Neuronal stem cell (in vitro differentiated cells): ENCODE results near the gene TRAPPC2.

Experiments used
- DNase-seq: peaks from one replicate; pipeline ENCODE4 v3.0.0-alpha.2; 2013; ENCODE audit warnings: low spot score
- H2AFZ ChIP-seq: one replicate; pipeline ENCODE4 v1.6.1; 2013; ENCODE audit warnings: mild to moderate bottlenecking, low read length, inconsistent platforms
- H2AK5ac ChIP-seq: 2 replicates; pipeline ENCODE4 v1.6.1; 2013; ENCODE audit warnings: low read depth, mild to moderate bottlenecking, inconsistent platforms, low read length, moderate library complexity, mixed read lengths
- H2BK120ac ChIP-seq: 2 replicates; pipeline ENCODE4 v1.6.1; 2013; ENCODE audit warnings: low read depth, mild to moderate bottlenecking, inconsistent platforms, low read length, moderate library complexity, mixed read lengths
- H2BK12ac ChIP-seq: one replicate; pipeline ENCODE4 v1.6.1; 2013; ENCODE audit warnings: low read length, inconsistent platforms
- H2BK15ac ChIP-seq: 2 replicates; pipeline ENCODE4 v1.6.1; 2013; ENCODE audit warnings: mild to moderate bottlenecking, low read length, inconsistent platforms, mixed read lengths
- H2BK5ac ChIP-seq: one replicate; pipeline ENCODE4 v1.6.1; 2013; ENCODE audit warnings: inconsistent platforms, mild to moderate bottlenecking, low read length, moderate library complexity
- H3K14ac ChIP-seq: one replicate; pipeline ENCODE4 v1.6.1; 2013; ENCODE audit warnings: low read length, inconsistent platforms
- H3K18ac ChIP-seq: 2 replicates; pipeline ENCODE4 v1.6.1; 2013; ENCODE audit warnings: low read length, inconsistent platforms
- H3K23ac ChIP-seq: 2 replicates; pipeline ENCODE4 v1.6.1; 2013; ENCODE audit warnings: low read depth, mild to moderate bottlenecking, mixed read lengths, low read length, inconsistent platforms; ENCODE audit not compliant: poor library complexity
- H3K27ac ChIP-seq: replicated peaks from 3 replicates; pipeline ENCODE4 v1.5.1; 2013; ENCODE audit warnings: low read length, inconsistent platforms
- H3K27me3 ChIP-seq, 3 experiments: 2 replicates each; pipeline ENCODE4 v1.6.1; 2013; ENCODE audit warnings: low read length in 3 of 3, mild to moderate bottlenecking in 2 of 3, inconsistent platforms in 1 of 3, low read depth in 1 of 3, mixed read lengths in 1 of 3, moderate library complexity in 1 of 3; ENCODE audit not compliant: control insufficient read depth in 3 of 3, insufficient read depth in 3 of 3
- H3K36me3 ChIP-seq, 2 donors: replicated peaks in 1 of 2; 2 replicates each; pipeline ENCODE4 v1.6.1; 2013; ENCODE audit warnings: low read length in 2 of 2; ENCODE audit not compliant: control insufficient read depth in 2 of 2, insufficient read depth in 2 of 2
- H3K4ac ChIP-seq: 2 replicates; pipeline ENCODE4 v1.6.1; 2013; ENCODE audit warnings: inconsistent platforms, mild to moderate bottlenecking, low read length, moderate library complexity
- H3K4me1 ChIP-seq, 2 donors: 1 replicate in 1 of 2; 2 replicates in 1 of 2; pipeline ENCODE4 v1.6.1; 2013; ENCODE audit warnings: low read length in 2 of 2, low read depth in 1 of 2; ENCODE audit not compliant: control insufficient read depth in 2 of 2, insufficient read depth in 1 of 2
- H3K4me2 ChIP-seq: one replicate; pipeline ENCODE4 v1.6.1; 2013; ENCODE audit warnings: mild to moderate bottlenecking, low read length, inconsistent platforms; ENCODE audit not compliant: insufficient read depth, poor library complexity, severe bottlenecking
- H3K4me3 ChIP-seq, 2 donors: 2 replicates each; pipeline ENCODE4 v1.5.1; 2013; ENCODE audit warnings: low read length in 2 of 2, mild to moderate bottlenecking in 2 of 2, inconsistent platforms in 1 of 2, moderate library complexity in 1 of 2
- H3K79me1 ChIP-seq: one replicate; pipeline ENCODE4 v1.6.1; 2013; ENCODE audit warnings: low read depth, mild to moderate bottlenecking, inconsistent platforms, low read length, moderate library complexity
- H3K9ac ChIP-seq: one replicate; pipeline ENCODE4 v1.6.1; 2013; ENCODE audit warnings: mild to moderate bottlenecking, low read depth, low read length, inconsistent platforms; ENCODE audit not compliant: poor library complexity
- H3K9me3 ChIP-seq, 2 donors: replicated peaks in 1 of 2; 2 replicates each; pipeline versions ENCODE3 to v1.6.1; 2013; ENCODE audit warnings: low read length in 2 of 2, mild to moderate bottlenecking in 2 of 2, inconsistent platforms in 1 of 2, low read depth in 1 of 2, mixed read lengths in 1 of 2, moderate library complexity in 1 of 2; ENCODE audit not compliant: control insufficient read depth in 2 of 2, insufficient read depth in 1 of 2
- H4K8ac ChIP-seq: one replicate; pipeline ENCODE4 v1.6.1; 2013; ENCODE audit warnings: low read depth, mild to moderate bottlenecking, inconsistent platforms, low read length, moderate library complexity
- H4K91ac ChIP-seq: one replicate; pipeline ENCODE4 v1.6.1; 2013; ENCODE audit warnings: low read length, low read depth, mild to moderate bottlenecking, inconsistent platforms; ENCODE audit not compliant: poor library complexity
- WGBS, 2 donors: extraction: QIAGEN DNeasy Blood & Tissue Kit; methylation state at CpG; one replicate each; pipeline ENCODE4 v1.1.7; 2013; ENCODE audit warnings: missing lambda C conversion rate in 2 of 2, mixed read lengths in 1 of 2; ENCODE audit not compliant: insufficient read length in 2 of 2, insufficient replicate concordance in 1 of 2; ENCODE audit errors: extremely low coverage in 2 of 2; 5-methylcytosine and 5-hydroxymethylcytosine counted together

Gene TRAPPC2

GRCh38 chrX:13700380-13700779, 34.0 kb downstream of the TRAPPC2 start:
- WGBS, 2 donors: no CpG with 5 or more reads among the region's 4 CpGs
- H3K23ac ChIP-seq: no peak overlapping the region

GRCh38 chrX:13699183-13699826, 35.1 kb downstream of the TRAPPC2 start:
- no peak overlapping the region for H2BK12ac ChIP-seq
- no peak overlapping the region for H2BK5ac ChIP-seq
- H3K4me2 ChIP-seq: no peak overlapping the region
- no peak overlapping the region for H3K4me3 ChIP-seq
- no peak overlapping the region for H4K8ac ChIP-seq
- no peak for DNase-seq
- H2AFZ ChIP-seq: no peak overlapping the region
- H3K18ac ChIP-seq: no peak overlapping the region
- H3K14ac ChIP-seq: no peak overlapping the region
- no CpG with 5 or more reads among the region's 7 CpGs for WGBS, 2 donors
- H2BK15ac ChIP-seq: no peak overlapping the region
- H3K9ac ChIP-seq: no peak overlapping the region
- H2AK5ac ChIP-seq: no peak overlapping the region
- H3K23ac ChIP-seq: no peak overlapping the region
- H3K36me3 ChIP-seq: peaks cover 0 to 15% of the 10 kb centered on the region in 2 donors
- H3K9me3 ChIP-seq: no peaks in the 10 kb centered on the region
- no peak overlapping the region for H3K4ac ChIP-seq
- H2BK120ac ChIP-seq: no peak overlapping the region
- peaks cover 0 to 4% of the 10 kb centered on the region in 2 donors for H3K4me1 ChIP-seq
- H3K27me3 ChIP-seq: no peaks in the 10 kb centered on the region
- peaks cover 3% of the 10 kb centered on the region for H3K79me1 ChIP-seq
- H4K91ac ChIP-seq: no peak overlapping the region
- H3K27ac ChIP-seq: no peak overlapping the region

More at GRCh38 chrX:13700380-13700779, 34.0 kb downstream of the TRAPPC2 start:
- Histone ChIP-seq H3K9ac (no peak overlapping the region), H2BK12ac (no peak overlapping the region), H3K4me1 (no peaks in the 10 kb centered on the region), H2AFZ (no peak overlapping the region), H3K14ac (no peak overlapping the region), H3K4me2 (no peak overlapping the region), H2BK15ac (no peak overlapping the region), H3K79me1 (peaks cover 3% of the 10 kb centered on the region), H4K8ac (no peak overlapping the region), H3K18ac (no peak overlapping the region), H3K36me3 (peaks cover 0 to 15% of the 10 kb centered on the region in 2 donors), H4K91ac (no peak overlapping the region), H3K9me3 (no peaks in the 10 kb centered on the region), H2AK5ac (no peak overlapping the region), H2BK5ac (no peak overlapping the region), H3K27me3 (no peaks in the 10 kb centered on the region), H3K4me3 (no peak overlapping the region), H3K4ac (no peak overlapping the region), H2BK120ac (no peak overlapping the region), H3K27ac (no peak overlapping the region)
- DNase-seq: no peak

- Histone ChIP-seq H3K4me3 (no peak overlapping the region), H2BK120ac (no peak overlapping the region), H3K79me1 (peaks cover 3% of the 10 kb centered on the region), H3K18ac (no peak overlapping the region), H3K4me1 (peaks cover 0 to 4% of the 10 kb centered on the region in 2 donors), H3K9me3 (no peaks in the 10 kb centered on the region), H2BK15ac (no peak overlapping the region), H3K27ac (no peak overlapping the region), H3K23ac (no peak overlapping the region), H4K91ac (no peak overlapping the region), H3K4me2 (no peak overlapping the region), H2AK5ac (no peak overlapping the region), H2BK5ac (no peak overlapping the region), H2BK12ac (no peak overlapping the region), H3K9ac (no peak overlapping the region), H4K8ac (no peak overlapping the region), H2AFZ (no peak overlapping the region), H3K36me3 (peaks cover 0 to 9% of the 10 kb centered on the region in 2 donors), H3K27me3 (no peaks in the 10 kb centered on the region), H3K14ac (no peak overlapping the region), H3K4ac (no peak overlapping the region)
- no CpG with 5 or more reads among the region's 1 CpG for WGBS, 2 donors
- no peak for DNase-seq
Measured at GRCh38 chrX:13698432-13698831, 36.0 kb downstream of the TRAPPC2 start.

GRCh38 chrX:13697976-13698375, 36.4 kb downstream of the TRAPPC2 start:
- Histone ChIP-seq H4K91ac (no peak overlapping the region), H2BK5ac (no peak overlapping the region), H3K23ac (no peak overlapping the region), H3K4me3 (no peak overlapping the region), H3K9ac (no peak overlapping the region), H2AK5ac (no peak overlapping the region), H2BK12ac (no peak overlapping the region), H3K36me3 (peaks cover 0 to 9% of the 10 kb centered on the region in 2 donors), H2BK120ac (no peak overlapping the region), H3K9me3 (no peaks in the 10 kb centered on the region), H2BK15ac (no peak overlapping the region), H3K18ac (no peak overlapping the region), H3K4me1 (peaks cover 0 to 6% of the 10 kb centered on the region in 2 donors), H3K14ac (no peak overlapping the region), H3K4ac (no peak overlapping the region), H3K79me1 (peaks cover 3% of the 10 kb centered on the region), H4K8ac (no peak overlapping the region), H3K4me2 (no peak overlapping the region), H3K27me3 (no peaks in the 10 kb centered on the region), H3K27ac (no peak overlapping the region), H2AFZ (no peak overlapping the region)
- WGBS, 2 donors: no CpG with 5 or more reads among the region's 1 CpG
- DNase-seq: no peak
